Mucosa of stomach (tissue), 1 donor: ENCODE measurements around the gene RHBDD3.

ENCODE experiments used
- H3K27me3 ChIP-seq: one replicate; pipeline ENCODE4 v1.7.0; 2013; ENCODE audit warnings: mild to moderate bottlenecking, low read length; ENCODE audit not compliant: control insufficient read depth, insufficient read depth
- H3K36me3 ChIP-seq: one replicate; pipeline ENCODE4 v1.7.0; 2013; ENCODE audit warnings: low read length; ENCODE audit not compliant: control insufficient read depth, insufficient read depth
- H3K4me1 ChIP-seq: one replicate; pipeline ENCODE4 v1.7.0; 2013; ENCODE audit warnings: mild to moderate bottlenecking, low read length; ENCODE audit not compliant: control insufficient read depth, insufficient read depth
- H3K4me3 ChIP-seq: one replicate; pipeline ENCODE4 v1.7.0; 2013; ENCODE audit warnings: low read length
- H3K9ac ChIP-seq: one replicate; pipeline ENCODE4 v1.7.0; 2013; ENCODE audit warnings: mild to moderate bottlenecking, low read length, moderate library complexity
- H3K9me3 ChIP-seq: one replicate; pipeline ENCODE4 v1.7.0; 2013; ENCODE audit warnings: mild to moderate bottlenecking, low read length, moderate library complexity; ENCODE audit not compliant: control insufficient read depth
- donor health status: Pancreatic carcinoma.

RHBDD3 gene

DNA sequence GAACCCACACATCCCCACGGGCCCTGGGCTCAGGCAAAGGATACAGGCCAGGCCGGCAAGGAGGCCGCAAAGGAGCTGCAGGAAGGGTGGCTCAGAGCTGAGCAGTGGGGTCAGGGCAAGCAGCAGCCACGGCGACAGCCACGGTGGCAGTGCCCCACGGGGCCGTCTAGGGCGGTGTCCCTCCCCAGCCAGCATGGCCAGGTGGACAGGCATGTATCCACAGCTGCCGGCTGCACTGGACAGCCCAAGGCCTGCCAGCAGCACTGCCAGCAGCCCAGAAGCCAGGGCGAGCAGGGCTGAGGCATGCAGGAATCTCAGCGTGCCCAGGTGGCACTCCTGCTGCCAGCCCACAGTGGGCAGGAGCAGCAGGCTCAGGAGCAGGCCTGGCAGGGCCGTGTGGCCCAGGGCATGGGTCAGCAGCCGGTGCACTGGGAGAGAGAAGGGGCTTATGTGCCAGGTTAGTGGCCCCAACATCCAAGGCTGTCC is 3.9 kb downstream of the RHBDD3 start:
- H3K36me3 ChIP-seq = no peaks in the 10 kb centered on the region
- H3K4me3 ChIP-seq = no peak overlapping the region
- H3K27me3 ChIP-seq = no peaks in the 10 kb centered on the region
- H3K9me3 ChIP-seq = no peaks in the 10 kb centered on the region
- peaks cover 15% of the 10 kb centered on the region for H3K4me1 ChIP-seq
- H3K9ac ChIP-seq = no peak overlapping the region

DNA sequence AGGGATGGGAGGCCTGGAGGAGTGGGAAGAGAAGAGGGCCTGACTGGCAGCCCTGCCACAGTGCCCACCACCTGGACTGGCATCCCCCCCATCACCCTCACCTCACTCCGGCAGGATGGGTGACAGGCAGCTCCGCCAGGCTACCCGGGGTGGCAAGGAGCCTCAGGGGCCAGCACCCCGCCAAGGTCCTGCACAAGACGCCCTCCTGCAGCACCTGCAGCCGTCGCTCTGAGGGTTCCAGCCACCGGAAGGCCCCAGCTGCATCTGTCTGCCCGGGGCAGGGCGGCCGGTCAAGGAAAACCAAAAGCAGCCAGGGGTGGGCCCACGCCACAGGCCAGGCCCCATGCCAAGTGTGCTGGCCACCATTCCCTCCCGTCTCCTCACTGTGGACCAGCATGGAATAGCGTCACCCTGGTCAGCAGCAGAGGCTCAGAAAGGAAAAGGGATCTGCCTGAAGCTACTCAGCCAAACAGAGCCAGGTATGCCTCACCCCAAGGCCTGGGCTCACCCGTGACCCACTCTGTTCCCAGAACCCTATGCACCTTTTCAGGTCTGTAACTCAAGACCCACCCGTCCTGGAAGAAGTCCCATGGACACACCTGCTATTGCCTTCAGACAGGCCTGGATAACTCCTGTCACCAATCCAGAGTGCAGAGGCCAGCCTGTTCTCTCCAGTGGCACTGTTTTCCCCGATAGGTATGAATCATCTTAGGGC is 7.0 kb downstream of the RHBDD3 start:
- Histone ChIP-seq H3K4me1 (no peaks in the 10 kb centered on the region), H3K27me3 (no peaks in the 10 kb centered on the region), H3K36me3 (no peaks in the 10 kb centered on the region), H3K9me3 (no peaks in the 10 kb centered on the region), H3K9ac (no peak overlapping the region), H3K4me3 (no peak overlapping the region)

DNA sequence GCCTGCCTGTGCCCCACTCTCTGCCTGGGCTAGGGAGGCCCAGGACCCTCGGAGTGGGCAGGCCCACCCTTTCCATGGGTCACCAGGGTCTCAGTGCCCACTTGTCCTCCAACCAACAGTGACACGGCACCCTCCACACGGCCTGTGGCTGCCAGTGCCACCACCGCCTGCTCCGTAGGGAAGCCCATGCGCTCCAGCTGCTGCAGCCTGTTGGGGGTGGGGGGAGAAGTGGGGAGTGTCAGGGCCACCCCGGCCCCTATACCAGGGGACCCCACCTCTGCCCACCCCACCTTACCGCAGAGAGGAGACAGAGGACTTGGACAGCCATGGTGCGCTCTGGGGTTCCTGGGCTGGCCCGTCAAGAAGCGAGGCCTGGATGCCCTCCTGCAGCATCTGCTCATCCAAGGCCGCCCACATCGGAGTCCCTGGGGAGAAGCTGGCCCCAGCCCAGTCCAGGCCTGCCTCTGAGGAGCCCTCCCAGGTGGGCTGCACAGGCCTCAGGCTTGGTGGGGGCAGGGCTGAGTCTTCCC is 7.7 kb downstream of the RHBDD3 start:
- no peaks in the 10 kb centered on the region for H3K36me3 ChIP-seq
- H3K9ac ChIP-seq = no peak overlapping the region
- no peaks in the 10 kb centered on the region for H3K4me1 ChIP-seq
- H3K9me3 ChIP-seq = no peaks in the 10 kb centered on the region
- H3K27me3 ChIP-seq = no peaks in the 10 kb centered on the region
- no peak overlapping the region for H3K4me3 ChIP-seq

DNA sequence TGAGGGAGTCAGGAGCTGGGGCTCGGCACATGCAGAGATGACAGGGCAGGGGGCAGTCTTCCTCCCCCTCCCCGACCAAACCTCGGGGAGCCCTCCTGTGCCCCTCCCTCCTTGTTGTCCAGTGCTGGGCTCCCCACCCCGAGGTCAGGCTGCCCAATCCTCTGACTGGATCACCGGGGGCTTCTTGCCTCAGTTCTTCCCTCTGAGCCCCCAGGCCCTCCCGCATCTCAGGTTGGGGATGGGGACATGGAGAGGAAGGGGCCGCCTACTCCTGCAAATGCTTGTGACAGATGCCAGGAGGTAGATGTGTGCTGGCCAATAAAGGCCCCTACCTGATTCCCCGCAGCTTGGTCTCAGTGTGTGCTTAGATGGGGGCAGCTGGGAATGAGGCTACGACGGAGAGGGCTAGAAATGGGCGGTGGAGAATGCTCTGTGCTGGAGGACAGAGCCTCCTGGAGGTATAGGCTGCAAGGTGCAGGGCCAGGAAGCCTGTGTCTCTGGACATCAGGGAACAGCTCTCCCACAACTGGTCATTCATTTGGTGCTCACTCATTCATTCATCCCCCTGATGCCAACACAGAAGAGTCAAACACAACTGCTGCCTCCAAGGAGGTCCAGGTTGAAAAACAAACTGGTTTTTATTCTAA is 8.4 kb downstream of the RHBDD3 start:
- no peak overlapping the region for H3K9ac ChIP-seq

DNA sequence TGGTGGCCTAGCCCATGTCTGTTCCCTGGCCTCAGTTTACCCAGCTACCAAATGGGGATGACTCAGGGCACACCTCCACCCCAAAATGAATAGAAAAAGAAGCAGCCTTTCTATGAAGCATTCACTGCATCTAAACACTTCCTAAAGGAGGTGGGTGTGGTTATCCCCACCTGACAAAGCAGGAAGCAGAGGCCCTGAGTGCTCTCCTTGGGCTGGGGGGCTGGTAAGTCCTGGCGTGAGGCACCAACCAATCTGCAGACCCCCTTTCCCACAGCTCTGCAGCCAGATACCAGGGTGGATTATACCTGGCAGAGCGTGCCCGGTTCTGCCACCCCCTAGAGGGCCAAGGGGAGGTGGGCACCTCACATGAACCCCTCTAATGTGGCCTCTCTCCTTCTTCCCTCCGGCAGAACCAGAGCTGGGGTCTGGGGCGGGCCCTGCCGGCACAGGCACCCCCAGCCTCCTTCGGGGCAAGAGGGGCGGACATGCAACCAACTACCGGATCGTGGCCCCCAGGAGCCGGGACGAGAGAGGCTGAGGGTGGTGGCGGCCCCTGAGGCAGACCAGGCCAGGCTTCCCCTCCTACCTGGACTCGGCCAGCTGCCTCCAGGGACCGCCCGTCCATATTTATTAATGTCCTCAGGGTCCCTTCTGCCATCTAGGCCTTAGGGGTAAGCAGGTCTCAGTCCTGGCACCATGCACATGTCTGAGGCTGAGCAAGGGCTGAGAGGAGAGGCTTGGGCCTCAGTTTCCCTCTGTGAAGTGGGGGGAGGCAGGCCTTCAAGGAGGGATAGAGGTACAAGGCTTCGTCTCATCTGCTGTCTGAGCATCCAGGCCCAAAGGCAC is 9.2 kb downstream of the RHBDD3 start:
- Histone ChIP-seq H3K9me3 (no peaks in the 10 kb centered on the region), H3K4me1 (no peaks in the 10 kb centered on the region), H3K4me3 (no peak overlapping the region), H3K27me3 (no peaks in the 10 kb centered on the region), H3K9ac (no peak overlapping the region), H3K36me3 (no peaks in the 10 kb centered on the region)

More for the DNA sequence above, 8.4 kb downstream of the RHBDD3 start:
- no peaks in the 10 kb centered on the region for H3K27me3 ChIP-seq
- H3K4me1 ChIP-seq = no peaks in the 10 kb centered on the region
- H3K4me3 ChIP-seq = no peak overlapping the region
- H3K9me3 ChIP-seq = no peaks in the 10 kb centered on the region
- no peaks in the 10 kb centered on the region for H3K36me3 ChIP-seq

DNA sequence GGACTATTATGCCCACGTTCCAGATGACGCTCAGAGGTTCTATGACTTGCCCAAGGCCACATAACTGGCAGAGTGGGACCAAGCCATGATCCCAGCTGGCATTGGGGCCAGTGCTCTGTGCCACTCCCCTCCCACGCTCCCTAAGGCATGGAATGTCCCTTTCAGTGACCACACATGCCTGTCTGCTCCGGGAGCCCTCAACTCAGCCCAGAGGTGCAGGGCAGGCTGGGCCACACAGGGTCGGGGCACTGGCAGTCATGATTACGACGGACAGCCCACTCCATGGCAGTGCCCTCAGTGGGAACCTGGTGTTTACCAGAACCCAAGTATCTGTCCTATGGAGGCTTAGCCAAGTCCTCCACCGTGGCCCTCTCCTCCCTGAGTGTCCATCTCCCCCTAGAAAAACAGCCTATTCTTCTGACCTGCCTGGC is 10.0 kb downstream of the RHBDD3 start:
- H3K27me3 ChIP-seq = no peaks in the 10 kb centered on the region
- H3K9ac ChIP-seq = no peak overlapping the region
- H3K36me3 ChIP-seq = no peaks in the 10 kb centered on the region
- H3K4me1 ChIP-seq = no peaks in the 10 kb centered on the region
- no peak overlapping the region for H3K4me3 ChIP-seq
- H3K9me3 ChIP-seq = no peaks in the 10 kb centered on the region

DNA sequence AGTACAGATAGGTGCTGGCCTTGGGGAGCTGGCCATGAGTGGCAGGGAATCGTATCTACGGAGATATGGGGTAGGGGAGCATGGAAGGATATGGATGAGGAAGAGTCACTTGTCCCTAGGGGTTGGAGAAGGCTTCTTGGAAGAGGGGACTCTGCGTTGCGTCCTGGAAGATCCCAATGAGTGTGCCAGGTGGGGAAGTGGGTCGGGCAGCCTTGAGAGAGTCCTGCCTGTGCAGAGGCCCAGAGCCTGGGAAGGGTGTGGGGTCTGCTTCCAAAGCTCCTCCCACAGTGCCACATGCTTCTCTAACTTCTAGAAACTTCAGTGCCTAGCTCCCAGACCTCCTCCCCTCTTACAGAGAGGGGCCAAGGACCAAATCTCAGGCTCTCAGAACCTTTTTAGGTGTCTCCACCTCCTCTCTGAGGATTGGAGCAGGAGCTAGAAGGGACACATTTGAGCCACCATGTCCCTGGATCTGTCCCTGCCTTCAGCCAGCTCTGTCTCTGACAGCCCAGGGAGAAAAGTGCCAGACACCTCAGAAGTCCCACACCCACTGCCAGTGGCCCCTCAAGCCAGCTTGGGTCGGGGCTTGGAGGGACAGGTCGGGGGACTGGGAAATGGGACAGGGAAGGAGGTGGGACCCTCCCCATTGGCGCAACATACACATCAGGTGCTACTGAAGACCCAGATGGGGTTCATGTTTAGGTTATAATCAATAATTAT is 11.0 kb downstream of the RHBDD3 start:
- Histone ChIP-seq H3K9ac (no peak overlapping the region), H3K27me3 (no peaks in the 10 kb centered on the region)

DNA sequence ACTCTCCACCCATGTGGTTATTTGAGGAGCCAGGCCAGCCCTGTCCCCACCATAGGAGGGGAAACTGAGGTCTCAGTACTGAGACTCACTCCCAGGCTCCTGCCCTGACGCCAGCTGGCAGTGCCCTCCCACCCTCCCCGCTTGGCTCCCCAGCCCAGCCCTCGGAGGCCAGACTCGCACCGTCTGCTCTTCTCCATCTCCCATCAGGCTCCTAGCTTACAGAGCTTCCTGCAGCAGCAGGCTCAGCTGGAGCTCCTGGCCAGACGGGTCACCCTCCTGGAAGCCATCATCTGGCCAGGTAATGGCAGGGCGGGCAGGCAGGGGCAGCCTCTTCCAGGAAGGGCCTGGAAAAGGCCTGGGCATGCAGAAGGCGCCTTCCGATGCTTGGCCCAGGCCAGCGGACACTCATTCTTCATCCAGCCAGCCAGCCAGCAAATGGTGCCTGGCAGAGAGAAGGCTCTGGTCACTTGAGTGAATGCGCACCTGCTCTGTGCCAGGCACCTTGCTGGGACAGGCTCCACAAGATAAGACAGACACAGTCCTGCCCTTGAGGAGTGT is 12.6 kb downstream of the RHBDD3 start:
- Histone ChIP-seq H3K4me1 (no peaks in the 10 kb centered on the region), H3K4me3 (no peak overlapping the region), H3K9me3 (no peaks in the 10 kb centered on the region), H3K9ac (no peak overlapping the region), H3K36me3 (no peaks in the 10 kb centered on the region), H3K27me3 (no peaks in the 10 kb centered on the region)

More for the DNA sequence above, 11.0 kb downstream of the RHBDD3 start:
- Histone ChIP-seq H3K9me3 (no peaks in the 10 kb centered on the region), H3K36me3 (no peaks in the 10 kb centered on the region), H3K4me3 (no peak overlapping the region), H3K4me1 (no peaks in the 10 kb centered on the region)

DNA sequence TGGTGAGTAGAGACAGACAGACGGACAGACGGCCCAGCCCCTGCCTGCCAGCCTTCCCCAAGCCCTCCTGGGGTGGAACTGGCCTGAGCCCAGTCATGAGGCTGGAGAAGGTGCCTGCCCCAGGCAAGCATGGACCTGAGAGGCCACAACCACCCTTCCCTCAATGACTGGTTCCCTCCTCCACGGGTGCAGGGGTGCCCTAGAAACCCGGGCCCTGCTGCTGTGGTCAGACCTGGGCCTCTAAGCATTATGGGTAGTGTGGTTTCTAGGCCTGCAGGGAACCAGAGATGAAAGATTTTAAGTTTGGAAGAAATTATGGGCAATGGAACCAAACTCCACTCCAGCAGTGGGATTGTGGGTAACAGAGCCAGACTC is 13.5 kb downstream of the RHBDD3 start:
- Histone ChIP-seq H3K4me1 (no peaks in the 10 kb centered on the region), H3K36me3 (no peaks in the 10 kb centered on the region), H3K9ac (no peak overlapping the region), H3K27me3 (no peaks in the 10 kb centered on the region), H3K4me3 (no peak overlapping the region), H3K9me3 (no peaks in the 10 kb centered on the region)

DNA sequence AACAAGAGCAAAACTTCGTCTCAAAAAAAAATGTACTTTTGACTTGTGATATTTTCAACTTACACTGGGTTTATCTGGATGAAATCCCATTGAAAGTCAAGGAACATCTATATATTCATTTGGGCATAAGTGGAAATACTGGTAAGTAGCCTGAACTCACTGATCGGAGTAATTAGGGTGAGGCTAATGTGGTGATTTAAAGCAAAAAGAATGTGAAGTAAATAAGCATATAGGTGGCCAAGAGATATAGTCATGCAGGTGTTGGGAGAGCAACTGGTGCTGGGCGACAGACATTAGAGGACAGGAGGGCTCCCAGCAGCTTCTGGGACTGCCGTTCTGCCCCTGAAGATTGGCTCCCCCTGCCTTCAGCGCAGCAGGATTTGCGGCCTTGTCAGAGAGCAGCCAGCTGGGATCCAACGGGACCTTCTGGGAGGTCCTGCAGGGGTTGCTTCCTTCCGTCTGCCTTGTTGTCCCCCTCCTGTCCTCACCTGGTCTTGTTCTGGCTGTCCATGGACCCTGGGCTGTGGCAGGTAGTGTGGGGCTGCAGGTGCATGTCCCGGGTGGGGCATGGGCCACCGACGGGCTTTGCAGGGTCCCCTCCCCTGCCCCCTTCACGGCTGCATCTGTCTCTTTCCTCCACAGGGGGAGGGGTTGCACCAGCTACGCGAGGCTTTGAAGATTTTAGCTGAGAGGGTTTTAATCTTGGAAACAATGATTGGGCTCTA is 14.1 kb downstream of the RHBDD3 start:
- H3K9ac ChIP-seq = no peak overlapping the region

More for the DNA sequence above, 14.1 kb downstream of the RHBDD3 start:
- no peak overlapping the region for H3K4me3 ChIP-seq
- no peaks in the 10 kb centered on the region for H3K9me3 ChIP-seq
- H3K27me3 ChIP-seq = no peaks in the 10 kb centered on the region
- no peaks in the 10 kb centered on the region for H3K36me3 ChIP-seq
- no peaks in the 10 kb centered on the region for H3K4me1 ChIP-seq
